ENCODE measurements around the gene NACC2.
A peak's percentile ranks its signal among the peaks of the same experiment; 100 is the strongest.
"Not testable (repeated sequence)": the region's sequence is repeated elsewhere in the genome, so short reads cannot be mapped to it uniquely, and the experiment has no call there.

The NACC2 gene

DNA sequence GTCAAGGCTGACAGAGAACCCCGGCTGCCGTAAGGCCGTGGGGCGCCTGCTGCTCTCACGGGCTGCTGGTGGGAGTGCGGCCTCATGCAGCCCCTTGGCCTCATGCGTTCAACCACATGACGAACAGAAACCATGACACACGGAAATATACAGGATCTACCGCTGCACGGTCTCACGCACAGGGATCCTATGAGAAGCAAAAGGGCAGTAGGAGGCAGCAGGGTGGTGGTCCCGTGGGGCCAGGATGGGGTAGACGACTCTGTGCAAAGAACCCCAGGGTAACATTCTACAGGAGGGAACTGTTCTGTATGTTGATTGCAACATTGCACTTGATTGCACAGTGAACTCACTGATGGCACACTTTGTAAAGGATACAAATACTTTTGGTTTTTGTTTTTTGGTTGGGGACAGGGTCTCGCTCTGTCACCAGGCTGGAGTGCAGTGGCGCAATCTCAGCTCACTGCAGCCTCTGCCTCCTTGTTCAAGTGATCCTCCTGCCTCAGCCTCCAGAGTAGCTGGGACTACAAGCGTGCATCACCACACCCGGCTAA is 51.6 kb downstream of the NACC2 start:
- Histone ChIP-seq H3K27me3 (replicated peaks in 2 of 5; ENCODE audit: control insufficient read depth in 4 of 5, insufficient read depth in 5 of 5, low read length in 4 of 5) (no peaks in the 10 kb centered on the region), H3K4me3 (ENCODE audit: control insufficient read depth in 1 of 7, extremely low read depth in 1 of 7, insufficient read depth in 4 of 7, low read depth in 2 of 7, low read length in 6 of 7) (peak overlapping the region in 1 of 7 experiments; percentile 1), H3K4me1 (ENCODE audit: control extremely low read depth in 1 of 4, control insufficient read depth in 4 of 4, insufficient read depth in 4 of 4, low read length in 3 of 4) (peaks cover 0 to 6% (median 1%) of the 10 kb centered on the region in 4 experiments), H3K9me3 (ENCODE audit: control extremely low read depth in 1 of 5, control insufficient read depth in 4 of 5, insufficient read depth in 2 of 5, low read depth in 1 of 5, low read length in 4 of 5) (peaks cover 0 to 13% (median 4%) of the 10 kb centered on the region in 5 experiments), H3K27ac (ENCODE audit: insufficient read depth in 1 of 2, low read depth in 1 of 2, low read length in 2 of 2, poor library complexity in 1 of 2, severe bottlenecking in 2 of 2) (no peak overlapping the region), H3K36me3 (ENCODE audit: control insufficient read depth in 4 of 4, insufficient read depth in 4 of 4, low read length in 3 of 4) (peaks cover 2 to 30% (median 16%) of the 10 kb centered on the region in 4 experiments)
- CTCF ChIA-PET: no interaction called here
- 97% methylated on average over 18 of the region's 18 CpGs for WGBS (ENCODE audit: insufficient coverage)
- DNase-seq: no peak
- POLR2A ChIA-PET: no interaction called here

DNA sequence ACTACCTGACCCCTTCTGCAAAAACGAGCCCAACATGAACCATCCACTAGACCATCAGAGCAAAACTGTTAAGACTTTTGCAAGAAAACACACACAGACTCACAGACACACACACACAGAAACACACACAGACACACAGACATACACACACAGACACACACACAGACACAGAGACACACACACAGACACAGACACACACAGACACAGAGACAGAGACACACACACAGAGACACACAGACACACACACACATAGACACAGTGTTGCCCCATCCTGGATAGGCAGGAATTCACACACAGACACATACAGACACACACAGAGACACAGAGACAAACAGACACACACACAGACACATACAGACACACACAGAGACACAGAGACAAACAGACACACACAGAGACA is 52.5 kb downstream of the NACC2 start:
- DNase-seq: no peak
- no peak overlapping the region for H3K4me3 ChIP-seq (ENCODE audit: control insufficient read depth in 1 of 7, extremely low read depth in 1 of 7, insufficient read depth in 4 of 7, low read depth in 2 of 7, low read length in 6 of 7)
- no CpG with 5 or more reads among the region's 1 CpG for WGBS (ENCODE audit: insufficient coverage)
- H3K36me3 ChIP-seq (ENCODE audit: control insufficient read depth in 4 of 4, insufficient read depth in 4 of 4, low read length in 3 of 4): peaks cover 2 to 26% (median 13%) of the 10 kb centered on the region in 4 experiments
- ChIA-PET POLR2A (no interaction called here), CTCF (no interaction called here)
- no peak overlapping the region for H3K27ac ChIP-seq (ENCODE audit: insufficient read depth in 1 of 2, low read depth in 1 of 2, low read length in 2 of 2, poor library complexity in 1 of 2, severe bottlenecking in 2 of 2)
- H3K4me1 ChIP-seq (ENCODE audit: control extremely low read depth in 1 of 4, control insufficient read depth in 4 of 4, insufficient read depth in 4 of 4, low read length in 3 of 4): peaks cover 0 to 6% (median 1%) of the 10 kb centered on the region in 4 experiments
- peaks cover 0 to 19% (median 8%) of the 10 kb centered on the region in 5 experiments for H3K9me3 ChIP-seq (ENCODE audit: control extremely low read depth in 1 of 5, control insufficient read depth in 4 of 5, insufficient read depth in 2 of 5, low read depth in 1 of 5, low read length in 4 of 5)
- no peaks in the 10 kb centered on the region for H3K27me3 ChIP-seq (replicated peaks in 2 of 5; ENCODE audit: control insufficient read depth in 4 of 5, insufficient read depth in 5 of 5, low read length in 4 of 5)

DNA sequence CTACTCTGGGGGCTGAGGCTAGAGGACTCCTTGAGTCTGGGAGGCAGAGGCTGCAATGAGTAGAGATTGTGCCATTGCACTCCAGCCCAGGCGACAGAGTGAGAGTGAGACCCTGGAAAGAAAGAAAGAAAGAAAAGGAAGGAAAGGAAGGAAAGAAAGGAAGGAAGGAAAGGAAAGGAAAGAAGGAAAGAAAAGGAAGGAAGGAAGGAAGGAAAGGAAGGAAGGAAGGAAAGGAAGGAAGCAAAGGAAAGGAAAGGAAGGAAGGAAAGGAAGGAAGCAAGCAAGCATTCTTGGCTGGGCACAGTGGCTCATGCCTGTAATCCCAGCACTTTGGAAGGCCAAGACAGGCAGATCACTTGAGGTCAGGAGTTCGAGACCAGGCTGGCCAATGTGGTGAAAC is 54.2 kb downstream of the NACC2 start:
- Histone ChIP-seq H3K9me3 (ENCODE audit: control extremely low read depth in 1 of 5, control insufficient read depth in 4 of 5, insufficient read depth in 2 of 5, low read depth in 1 of 5, low read length in 4 of 5) (peaks cover 8 to 28% (median 8%) of the 10 kb centered on the region in 5 experiments), H3K36me3 (ENCODE audit: control insufficient read depth in 4 of 4, insufficient read depth in 4 of 4, low read length in 3 of 4) (peaks cover 5 to 19% (median 11%) of the 10 kb centered on the region in 4 experiments)
- H3K4me1 ChIP-seq (ENCODE audit: control extremely low read depth in 1 of 4, control insufficient read depth in 4 of 4, insufficient read depth in 4 of 4, low read length in 3 of 4); DNase-seq; H3K4me3 ChIP-seq (ENCODE audit: control insufficient read depth in 1 of 7, extremely low read depth in 1 of 7, insufficient read depth in 4 of 7, low read depth in 2 of 7, low read length in 6 of 7); H3K27ac ChIP-seq (ENCODE audit: insufficient read depth in 1 of 2, low read depth in 1 of 2, low read length in 2 of 2, poor library complexity in 1 of 2, severe bottlenecking in 2 of 2); H3K27me3 ChIP-seq (replicated peaks in 2 of 5; ENCODE audit: control insufficient read depth in 4 of 5, insufficient read depth in 5 of 5, low read length in 4 of 5); POLR2A ChIA-PET: not testable (repeated sequence)
- 92% methylated on average over 2 of the region's 2 CpGs for WGBS (ENCODE audit: insufficient coverage)
- CTCF ChIA-PET: interaction anchor here (1.1 kb wide), 1 partner anchor 11 kb away, joined by 3 read pairs; no protein-coding TSS in a partner anchor

DNA sequence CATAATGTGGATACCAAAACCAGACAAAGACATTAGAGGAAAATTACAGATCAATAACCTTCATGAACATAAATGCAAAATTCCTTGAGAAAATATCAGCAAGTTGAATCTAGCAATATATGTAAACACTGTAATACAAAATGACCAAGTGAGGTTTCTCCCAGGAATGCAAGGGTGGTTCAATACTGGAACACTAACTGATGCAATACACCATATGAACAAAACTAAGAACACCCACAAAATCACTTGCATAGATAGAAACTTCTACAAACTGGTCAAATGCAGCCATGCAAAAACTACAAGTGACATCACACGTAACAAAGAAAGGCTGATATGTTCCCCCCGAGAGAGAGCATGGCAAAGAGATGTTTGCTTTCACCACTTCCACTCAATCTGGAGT is 55.6 kb downstream of the NACC2 start:
- no CpG with 5 or more reads among the region's 2 CpGs for WGBS (ENCODE audit: insufficient coverage)
- Histone ChIP-seq H3K27me3 (replicated peaks in 2 of 5; ENCODE audit: control insufficient read depth in 4 of 5, insufficient read depth in 5 of 5, low read length in 4 of 5) (no peaks in the 10 kb centered on the region), H3K4me3 (ENCODE audit: control insufficient read depth in 1 of 7, extremely low read depth in 1 of 7, insufficient read depth in 4 of 7, low read depth in 2 of 7, low read length in 6 of 7) (no peak overlapping the region), H3K4me1 (ENCODE audit: control extremely low read depth in 1 of 4, control insufficient read depth in 4 of 4, insufficient read depth in 4 of 4, low read length in 3 of 4) (no peaks in the 10 kb centered on the region), H3K9me3 (ENCODE audit: control extremely low read depth in 1 of 5, control insufficient read depth in 4 of 5, insufficient read depth in 2 of 5, low read depth in 1 of 5, low read length in 4 of 5) (peaks cover 8 to 28% (median 8%) of the 10 kb centered on the region in 5 experiments), H3K36me3 (ENCODE audit: control insufficient read depth in 4 of 4, insufficient read depth in 4 of 4, low read length in 3 of 4) (peaks cover 5 to 12% (median 10%) of the 10 kb centered on the region in 4 experiments), H3K27ac (ENCODE audit: insufficient read depth in 1 of 2, low read depth in 1 of 2, low read length in 2 of 2, poor library complexity in 1 of 2, severe bottlenecking in 2 of 2) (no peak overlapping the region)
- peak in 1 of 3 donors; percentile 23 for DNase-seq
- POLR2A ChIA-PET: no interaction called here
- CTCF ChIA-PET: no interaction called here

DNA sequence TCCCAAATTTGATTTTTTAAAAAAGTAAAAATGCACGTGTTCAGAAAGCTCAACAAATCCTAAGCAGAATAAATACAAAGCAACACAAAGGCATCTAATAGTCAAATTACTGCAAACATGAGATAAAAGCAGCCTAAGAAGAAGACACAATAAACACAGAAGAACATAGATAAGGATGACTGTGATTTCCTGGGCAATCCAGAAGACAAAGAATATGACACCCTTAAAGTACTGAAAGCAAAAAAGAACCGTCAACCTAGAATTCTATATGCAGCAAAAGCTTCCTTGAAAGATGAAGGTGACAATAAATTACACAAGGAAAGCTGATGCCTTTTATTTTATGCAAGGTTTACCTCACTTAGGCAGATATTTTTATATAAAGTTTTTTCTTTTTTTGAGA is 58.2 kb downstream of the NACC2 start:
- Histone ChIP-seq H3K9me3 (ENCODE audit: control extremely low read depth in 1 of 5, control insufficient read depth in 4 of 5, insufficient read depth in 2 of 5, low read depth in 1 of 5, low read length in 4 of 5) (peaks cover 8 to 28% (median 8%) of the 10 kb centered on the region in 5 experiments), H3K4me3 (ENCODE audit: control insufficient read depth in 1 of 7, extremely low read depth in 1 of 7, insufficient read depth in 4 of 7, low read depth in 2 of 7, low read length in 6 of 7) (no peak overlapping the region)
- CTCF ChIA-PET: interaction anchor here (0.6 to 1.4 kb wide), 4 partner anchors 10 to 75 kb away, joined by 3 to 4 read pairs (median 4); no protein-coding TSS in a partner anchor

DNA sequence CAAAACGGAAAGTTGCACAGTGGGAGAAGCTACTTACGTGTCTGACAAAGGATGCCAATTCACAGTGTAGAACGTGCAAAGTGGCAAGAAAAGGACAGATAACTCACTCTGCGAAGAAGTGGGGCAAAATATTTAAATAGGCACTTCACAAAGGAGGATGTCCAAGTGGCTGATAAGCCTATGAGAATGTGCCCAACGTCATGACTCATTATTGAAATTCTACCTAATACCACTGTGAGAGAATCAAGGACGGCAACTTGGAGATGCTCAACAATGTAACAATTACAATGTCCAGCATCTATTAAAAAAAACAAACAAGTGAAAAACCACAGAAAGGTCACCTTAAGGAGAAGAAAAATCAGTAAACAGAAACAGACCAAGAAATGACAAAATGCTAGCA is 59.0 kb downstream of the NACC2 start:
- CTCF ChIA-PET: interaction anchor here (1.4 kb wide), 1 partner anchor 18 kb away, joined by 4 read pairs; no protein-coding TSS in a partner anchor
- WGBS (ENCODE audit: insufficient coverage): 93% methylated on average over 2 of the region's 6 CpGs
- no peak overlapping the region for H3K27ac ChIP-seq (ENCODE audit: insufficient read depth in 1 of 2, low read depth in 1 of 2, low read length in 2 of 2, poor library complexity in 1 of 2, severe bottlenecking in 2 of 2)
- H3K4me3 ChIP-seq (ENCODE audit: control insufficient read depth in 1 of 7, extremely low read depth in 1 of 7, insufficient read depth in 4 of 7, low read depth in 2 of 7, low read length in 6 of 7): no peak overlapping the region
- H3K4me1 ChIP-seq (ENCODE audit: control extremely low read depth in 1 of 4, control insufficient read depth in 4 of 4, insufficient read depth in 4 of 4, low read length in 3 of 4): peaks cover 0 to 12% (median 10%) of the 10 kb centered on the region in 4 experiments
- peaks cover 5 to 12% (median 9%) of the 10 kb centered on the region in 4 experiments for H3K36me3 ChIP-seq (ENCODE audit: control insufficient read depth in 4 of 4, insufficient read depth in 4 of 4, low read length in 3 of 4)
- H3K27me3 ChIP-seq (replicated peaks in 2 of 5; ENCODE audit: control insufficient read depth in 4 of 5, insufficient read depth in 5 of 5, low read length in 4 of 5): no peaks in the 10 kb centered on the region
- POLR2A ChIA-PET: no interaction called here
- peaks cover 8 to 28% (median 8%) of the 10 kb centered on the region in 5 experiments for H3K9me3 ChIP-seq (ENCODE audit: control extremely low read depth in 1 of 5, control insufficient read depth in 4 of 5, insufficient read depth in 2 of 5, low read depth in 1 of 5, low read length in 4 of 5)
- DNase-seq: no peak

More for the DNA sequence above, 58.2 kb downstream of the NACC2 start:
- DNase-seq: peak in 1 of 3 donors; percentile 42
- POLR2A ChIA-PET: no interaction called here
- Histone ChIP-seq H3K4me1 (ENCODE audit: control extremely low read depth in 1 of 4, control insufficient read depth in 4 of 4, insufficient read depth in 4 of 4, low read length in 3 of 4) (peaks cover 0 to 10% (median 8%) of the 10 kb centered on the region in 4 experiments), H3K36me3 (ENCODE audit: control insufficient read depth in 4 of 4, insufficient read depth in 4 of 4, low read length in 3 of 4) (peaks cover 5 to 12% (median 9%) of the 10 kb centered on the region in 4 experiments), H3K27ac (ENCODE audit: insufficient read depth in 1 of 2, low read depth in 1 of 2, low read length in 2 of 2, poor library complexity in 1 of 2, severe bottlenecking in 2 of 2) (no peak overlapping the region), H3K27me3 (replicated peaks in 2 of 5; ENCODE audit: control insufficient read depth in 4 of 5, insufficient read depth in 5 of 5, low read length in 4 of 5) (no peaks in the 10 kb centered on the region)
- WGBS (ENCODE audit: insufficient coverage): 100% methylated on average over 1 of the region's 2 CpGs

Measured in common myeloid progenitor, CD34-positive (primary cell).